Measurements from ENCODE around the gene FOXD3. TPM values are rescaled to one million over a fixed set of nuclear protein-coding genes. Genes with fewer than 3 reads are reported as not detected.

Gene FOXD3
- not detected for total RNA-seq

GRCh38 chr1:63322114-63322943 is at the start of gene FOXD3:
Gene FOXD3, plus strand, starts transcription at chr1:63322567. Its CDS starts 492 bp downstream, at chr1:63323059.

DNA sequence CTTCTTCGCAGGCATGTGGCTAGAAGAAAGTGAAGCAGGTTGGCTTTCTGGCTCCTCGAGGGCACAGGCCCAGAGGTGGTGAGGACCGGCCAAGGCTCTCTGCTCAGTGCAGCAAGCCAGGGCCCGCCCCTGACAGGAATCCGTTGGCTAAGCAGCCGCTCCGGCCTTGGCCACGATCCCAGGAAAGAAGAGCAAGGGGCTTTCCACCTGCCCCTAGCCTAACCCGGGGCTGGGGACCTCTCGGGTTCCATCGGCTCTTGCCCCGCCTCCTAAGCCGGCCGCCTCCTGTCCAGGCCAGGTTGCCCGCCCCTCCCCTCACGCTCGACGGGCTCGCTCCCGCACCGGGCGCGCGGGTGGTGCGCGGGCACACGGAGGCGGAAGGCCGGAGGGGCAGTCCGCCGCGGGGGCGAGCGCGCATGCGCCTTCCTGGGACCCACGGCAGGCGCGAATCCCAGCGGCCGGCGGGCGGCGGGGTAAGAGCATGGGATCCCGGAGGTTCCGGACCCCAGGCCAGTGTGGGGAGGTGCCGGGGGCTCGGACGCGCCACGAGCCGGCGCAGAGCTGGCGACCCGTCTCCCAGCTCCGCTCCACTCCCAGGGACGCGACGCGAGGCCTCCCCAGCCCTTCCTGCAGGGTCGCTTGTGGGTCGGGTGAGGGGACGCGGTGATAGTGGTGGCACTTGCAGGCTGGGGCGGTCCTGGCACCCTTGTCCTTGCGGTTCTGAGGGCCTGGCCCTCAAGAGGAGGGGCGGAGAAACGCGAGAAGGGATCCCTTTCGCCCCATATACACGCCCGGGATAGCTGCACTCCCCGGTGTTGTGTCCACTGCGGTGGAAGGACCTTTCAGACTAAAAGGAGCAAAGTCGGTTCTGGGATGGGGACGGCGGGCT is 45.1 kb downstream of the FOXD3 start, which contains the start of gene ALG6:
TSS of gene ALG6 (plus strand) at position 413 of the 889 bp plus-strand sequence. CDS start 3,351 bp downstream, outside the sequence.

Small RNA genes lying within 50 kb of the gene (small RNA-seq; reads per million reads assigned to genes)
- gene MIR6068 (ENCODE audit: low replicate concordance) (not detected), gene RF00019 (ENCODE audit: low replicate concordance) (not detected)

Other genes with a start within 250 kb of the FOXD3 start
- gene ALG6, start 45.1 kb downstream of the FOXD3 start, total RNA-seq = 57.0 TPM
- gene ITGB3BP, start 200.7 kb downstream of the FOXD3 start, total RNA-seq = 29.4 TPM
- gene EFCAB7, start 201.0 kb downstream of the FOXD3 start, total RNA-seq = 57.6 TPM